DND-41 (cell line): Measurements from ENCODE around the gene CLEC20A.

Experiments
- EZH2 ChIP-seq: IDR thresholded peaks from 3 replicates; pipeline ENCODE4 v1.6.1; 2012; ENCODE audit warnings: borderline replicate concordance, low read depth, mild to moderate bottlenecking, moderate library complexity, low read length, inconsistent platforms; ENCODE audit not compliant: severe bottlenecking
- TF ChIP-seq, protein P1 (sequence below): IDR thresholded peaks from 2 replicates; pipeline ENCODE4 v1.5.1; 2012; ENCODE audit warnings: borderline replicate concordance, low read length, moderate library complexity, mild to moderate bottlenecking; ENCODE audit not compliant: poor library complexity, severe bottlenecking; ENCODE audit errors: extremely low read depth

DNA sequence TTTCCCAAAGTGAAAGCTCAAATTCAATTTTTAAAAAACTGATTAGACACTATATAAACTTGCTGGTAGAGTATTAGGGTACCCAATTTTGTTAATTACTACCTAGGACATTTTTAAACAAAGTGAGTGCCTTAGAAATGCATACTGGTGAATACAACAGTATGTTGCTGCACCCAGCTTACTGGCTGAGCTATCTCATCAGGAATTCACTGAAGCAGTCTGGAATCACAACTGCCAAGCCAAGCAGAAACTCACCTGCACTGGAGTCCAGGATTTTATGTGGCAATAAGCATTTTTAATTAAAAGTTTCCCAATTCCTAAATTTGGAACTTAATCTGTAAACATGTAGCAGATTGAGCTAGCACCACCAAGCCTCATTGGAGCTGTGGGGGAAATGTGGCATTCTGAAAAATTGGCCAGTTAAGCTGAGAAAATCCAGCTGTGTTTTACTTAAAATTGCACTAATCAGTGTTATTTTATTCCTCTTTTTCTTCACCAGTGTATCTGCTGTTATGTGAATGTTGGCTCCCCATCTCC, 61.8 kb downstream of the CLEC20A start:
- TF ChIP-seq, protein P1, sequence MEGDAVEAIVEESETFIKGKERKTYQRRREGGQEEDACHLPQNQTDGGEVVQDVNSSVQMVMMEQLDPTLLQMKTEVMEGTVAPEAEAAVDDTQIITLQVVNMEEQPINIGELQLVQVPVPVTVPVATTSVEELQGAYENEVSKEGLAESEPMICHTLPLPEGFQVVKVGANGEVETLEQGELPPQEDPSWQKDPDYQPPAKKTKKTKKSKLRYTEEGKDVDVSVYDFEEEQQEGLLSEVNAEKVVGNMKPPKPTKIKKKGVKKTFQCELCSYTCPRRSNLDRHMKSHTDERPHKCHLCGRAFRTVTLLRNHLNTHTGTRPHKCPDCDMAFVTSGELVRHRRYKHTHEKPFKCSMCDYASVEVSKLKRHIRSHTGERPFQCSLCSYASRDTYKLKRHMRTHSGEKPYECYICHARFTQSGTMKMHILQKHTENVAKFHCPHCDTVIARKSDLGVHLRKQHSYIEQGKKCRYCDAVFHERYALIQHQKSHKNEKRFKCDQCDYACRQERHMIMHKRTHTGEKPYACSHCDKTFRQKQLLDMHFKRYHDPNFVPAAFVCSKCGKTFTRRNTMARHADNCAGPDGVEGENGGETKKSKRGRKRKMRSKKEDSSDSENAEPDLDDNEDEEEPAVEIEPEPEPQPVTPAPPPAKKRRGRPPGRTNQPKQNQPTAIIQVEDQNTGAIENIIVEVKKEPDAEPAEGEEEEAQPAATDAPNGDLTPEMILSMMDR: no peak
- TF ChIP-seq EZH2: no peak
